GM19240 (cell line): ENCODE results near the gene FOCAD.

Experiments
- DNase-seq: peaks from one replicate; pipeline ENCODE4 v3.0.0; 2011; ENCODE audit warnings: low spot score; ENCODE audit not compliant: insufficient read length

FOCAD gene

GRCh38 chr9:20683351-20684034 is 566 bp upstream of the FOCAD start:
- DNase-seq = no peak

- no peak for DNase-seq
These were observed 1.0 kb downstream of the FOCAD start for GRCh38 chr9:20684875-20685696.

- no peak for DNase-seq
These were observed 1.7 kb downstream of the FOCAD start for GRCh38 chr9:20685769-20686168.

GRCh38 chr9:20689833-20690232 is 5.8 kb downstream of the FOCAD start:
- no peak for DNase-seq

- DNase-seq = no peak
These were observed 8.5 kb downstream of the FOCAD start for GRCh38 chr9:20692554-20692953.

DNA sequence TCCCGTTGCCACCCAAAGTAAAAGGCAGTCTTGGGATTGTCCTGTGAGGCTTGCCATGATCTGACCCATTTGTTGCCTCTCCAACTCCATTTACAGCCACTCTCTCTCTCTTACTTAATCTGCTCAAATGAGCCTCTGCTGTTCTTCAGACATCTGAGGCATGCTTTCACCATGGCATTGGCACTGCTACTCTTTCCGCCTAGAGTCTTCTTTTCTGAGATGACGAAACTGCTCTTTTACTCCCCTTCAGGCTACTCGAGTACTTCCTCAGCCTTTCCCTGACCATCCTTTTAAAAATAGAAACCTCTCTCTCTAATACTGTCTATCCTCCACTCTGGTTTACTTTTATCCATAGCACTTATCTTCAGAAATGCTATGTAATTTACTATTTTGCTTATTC is 9.0 kb downstream of the FOCAD start:
- DNase-seq = no peak

GRCh38 chr9:20694248-20694647 is 10.2 kb downstream of the FOCAD start:
- no peak for DNase-seq

DNA sequence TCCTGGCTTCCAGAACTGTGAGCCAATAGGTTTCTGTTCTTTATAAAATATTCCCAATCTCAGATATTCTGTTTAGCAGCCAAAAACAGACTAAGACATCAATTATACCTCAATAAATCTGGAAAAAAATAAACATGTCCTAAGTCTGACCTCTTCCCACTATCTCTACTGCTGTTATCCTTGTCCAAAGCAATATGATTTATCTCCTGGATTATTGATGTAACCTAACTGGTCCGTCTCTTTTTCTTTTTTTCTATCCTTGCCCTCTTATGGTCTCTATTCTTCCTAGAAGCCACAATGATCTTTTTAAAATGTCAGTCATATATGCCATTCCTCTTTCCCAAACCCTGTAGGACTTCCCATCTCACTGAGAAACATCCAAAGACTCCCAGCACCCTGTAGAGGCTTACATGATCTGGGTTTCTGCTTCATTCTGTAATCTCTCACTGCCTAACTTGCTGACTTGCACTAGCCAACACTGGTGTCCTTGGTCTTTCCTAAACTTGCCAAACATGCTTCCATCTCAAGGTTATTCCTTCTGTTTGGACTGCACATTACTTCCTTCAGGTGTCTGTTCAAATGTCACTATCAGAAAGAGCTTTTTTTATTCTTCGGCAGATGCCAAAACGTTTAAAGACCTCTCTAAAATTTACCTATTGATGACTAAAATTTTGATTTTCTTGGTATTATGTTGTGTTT is 13.1 kb downstream of the FOCAD start:
- DNase-seq = no peak

- no peak for DNase-seq
These were observed 14.7 kb downstream of the FOCAD start for GRCh38 chr9:20698782-20699181.

DNA sequence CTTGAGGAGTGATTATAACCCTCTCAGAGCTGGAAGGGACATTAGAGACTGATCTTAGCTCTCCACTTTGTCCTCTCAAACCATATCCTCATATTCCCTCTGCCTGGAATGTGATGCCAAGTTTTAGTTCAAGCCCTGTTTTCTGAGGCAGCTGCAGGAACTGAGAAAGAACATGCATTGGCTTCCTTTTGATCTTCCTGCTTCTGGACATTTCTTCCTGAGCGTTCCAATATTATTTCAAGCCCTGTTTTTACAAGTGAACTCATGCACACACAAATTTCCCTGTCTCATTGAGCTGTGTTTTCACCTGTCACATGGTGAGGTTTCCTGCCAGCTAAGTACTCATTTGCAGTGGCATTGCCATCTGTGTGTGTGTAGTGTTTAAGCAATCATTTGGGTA is 17.0 kb downstream of the FOCAD start:
- DNase-seq = no peak

DNA sequence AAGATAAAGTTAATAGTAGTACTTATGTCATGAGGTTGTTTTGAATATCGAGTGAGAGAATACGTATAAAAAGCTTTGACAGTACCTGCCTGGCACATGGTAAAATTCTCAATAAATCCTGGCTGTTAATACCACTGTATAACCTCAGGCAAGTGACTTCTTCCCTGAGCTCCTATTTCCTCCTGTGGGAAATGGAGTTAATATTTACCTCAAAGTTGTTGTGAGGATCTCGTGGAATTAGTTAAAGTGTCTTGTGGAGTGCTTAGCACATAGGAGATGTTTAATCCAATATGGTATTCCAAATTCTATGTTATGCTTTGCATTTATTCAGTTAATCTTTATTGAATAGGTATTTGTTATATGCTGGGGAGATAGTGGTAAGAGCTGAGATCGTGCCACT is 18.5 kb downstream of the FOCAD start:
- DNase-seq = no peak

DNA sequence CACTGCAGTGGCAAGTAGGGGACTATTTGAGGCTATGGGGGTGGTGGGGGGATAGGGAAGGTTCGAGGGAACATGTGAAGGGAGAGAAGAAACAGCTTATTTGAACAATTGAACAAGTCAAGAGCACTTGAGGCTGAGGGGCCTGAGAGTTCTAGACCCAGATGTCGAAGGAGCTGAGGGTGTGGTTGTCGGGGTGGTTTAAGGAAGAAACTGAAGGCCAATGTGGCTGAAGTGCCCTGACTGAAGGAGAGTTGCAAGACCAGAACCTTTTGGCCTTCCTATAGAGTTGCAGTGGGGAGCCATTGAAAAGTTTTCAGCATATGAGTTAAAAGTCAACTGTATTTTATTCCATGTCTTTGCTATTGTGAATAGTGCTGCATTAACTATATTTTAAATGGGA is 19.1 kb downstream of the FOCAD start:
- DNase-seq = no peak

DNA sequence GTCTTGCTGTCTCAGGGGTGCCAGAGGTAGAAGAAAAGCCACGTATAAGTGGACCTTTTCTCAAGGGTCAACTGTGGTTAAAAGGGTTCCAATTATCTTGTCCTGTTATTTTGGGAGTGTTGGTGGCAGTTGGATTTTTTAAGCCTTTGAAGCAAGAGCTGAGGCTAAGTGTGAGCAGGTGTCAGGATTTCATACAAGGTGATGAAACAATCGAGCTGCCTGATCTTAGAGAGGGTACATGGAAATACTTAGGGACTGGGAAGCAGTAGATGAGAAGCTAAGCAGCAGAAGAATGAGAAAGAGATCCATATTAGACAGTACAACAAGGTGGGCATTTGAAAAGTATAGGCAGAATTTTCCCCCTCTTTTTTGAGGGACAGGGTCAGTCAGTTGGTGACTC is 23.6 kb downstream of the FOCAD start:
- DNase-seq = no peak

DNA sequence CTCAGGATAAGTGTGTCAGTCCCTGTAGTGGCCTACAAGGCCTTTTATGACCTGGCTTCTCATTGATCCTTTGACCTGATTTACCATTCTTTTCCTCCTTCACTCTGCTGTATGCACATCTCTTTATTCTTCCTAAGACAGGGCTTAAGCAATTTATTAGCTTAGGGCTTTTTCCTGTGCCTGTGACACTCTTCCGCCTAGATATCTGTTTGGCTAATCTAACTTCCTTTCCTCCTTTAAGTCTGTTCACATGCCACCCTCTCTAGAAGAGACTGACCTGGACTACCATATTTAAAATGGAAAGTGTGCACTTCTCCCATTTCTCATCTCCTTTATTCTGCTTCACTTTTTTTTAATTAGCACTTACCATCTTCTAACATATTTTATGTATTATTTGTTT is 29.1 kb downstream of the FOCAD start:
- no peak for DNase-seq

DNA sequence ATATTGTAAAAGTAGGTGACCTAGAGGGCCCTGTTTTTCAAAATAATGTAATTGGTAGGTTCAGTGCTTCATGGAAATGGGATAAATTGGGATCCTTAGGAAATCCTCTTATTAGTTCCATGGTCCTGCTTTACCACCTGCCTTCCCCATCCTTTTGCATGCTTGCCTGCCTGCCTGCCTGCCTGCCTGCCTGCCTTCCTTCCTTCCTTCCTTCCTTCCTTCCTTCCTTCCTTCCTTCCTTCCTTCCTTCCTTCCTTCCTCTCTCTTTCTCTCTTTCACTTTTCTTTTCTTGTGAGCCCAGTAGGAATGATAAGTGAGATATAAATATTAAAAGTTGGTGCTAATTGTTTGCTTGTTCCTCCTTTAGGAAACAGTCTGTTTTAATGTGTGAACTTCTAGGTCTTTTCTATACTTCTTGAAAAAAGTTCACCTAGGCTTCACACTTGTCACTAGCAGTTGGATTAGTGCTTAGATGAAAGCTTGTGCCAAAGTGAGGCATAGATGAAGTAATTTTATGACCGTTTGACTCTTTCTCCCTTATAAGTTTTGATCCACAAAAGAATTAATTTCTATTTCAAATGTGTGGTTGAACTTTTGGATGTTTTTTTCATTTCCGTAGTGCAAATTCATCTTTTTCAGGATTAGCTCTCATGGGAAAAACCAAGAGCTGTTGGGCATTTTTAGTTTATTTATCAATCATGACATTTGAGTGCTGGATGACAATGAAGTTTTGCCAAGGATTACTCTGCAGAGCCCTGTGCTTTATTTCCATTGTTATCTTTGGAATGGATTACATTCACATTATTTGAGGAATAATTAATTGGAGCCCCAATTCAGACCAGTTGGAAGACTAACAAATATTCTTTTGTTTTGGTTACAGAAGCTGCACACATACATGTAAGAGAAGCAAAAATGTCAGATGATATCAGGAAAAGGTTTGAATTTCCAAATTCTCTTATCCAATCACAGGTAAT is 30.7 kb downstream of the FOCAD start:
- DNase-seq = no peak

- DNase-seq = no peak
These were observed 38.2 kb downstream of the FOCAD start for GRCh38 chr9:20722221-20722620.

DNA sequence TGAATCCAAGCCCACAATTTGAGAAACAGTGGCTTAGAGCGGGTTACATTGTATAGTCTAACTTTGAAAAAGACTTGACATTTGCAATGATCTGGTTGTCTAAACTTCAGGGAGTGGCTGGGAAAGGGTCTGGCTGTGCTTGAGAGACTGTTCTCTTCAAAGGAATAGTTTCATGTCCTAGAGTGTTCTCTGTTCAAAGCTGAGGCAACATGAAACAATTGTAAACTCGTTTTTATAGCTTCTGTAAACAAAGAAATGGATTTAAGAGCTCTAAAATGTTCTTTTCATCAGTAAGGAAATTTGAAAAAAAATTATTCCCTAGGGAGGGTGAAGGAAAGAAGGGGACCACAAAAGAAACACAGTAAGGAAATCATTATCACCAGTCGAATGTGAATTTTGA is 41.6 kb downstream of the FOCAD start:
- DNase-seq = no peak

GRCh38 chr9:20726144-20726543 is 42.1 kb downstream of the FOCAD start:
- DNase-seq = no peak

GRCh38 chr9:20728493-20729220 is 44.6 kb downstream of the FOCAD start:
- DNase-seq = no peak

DNA sequence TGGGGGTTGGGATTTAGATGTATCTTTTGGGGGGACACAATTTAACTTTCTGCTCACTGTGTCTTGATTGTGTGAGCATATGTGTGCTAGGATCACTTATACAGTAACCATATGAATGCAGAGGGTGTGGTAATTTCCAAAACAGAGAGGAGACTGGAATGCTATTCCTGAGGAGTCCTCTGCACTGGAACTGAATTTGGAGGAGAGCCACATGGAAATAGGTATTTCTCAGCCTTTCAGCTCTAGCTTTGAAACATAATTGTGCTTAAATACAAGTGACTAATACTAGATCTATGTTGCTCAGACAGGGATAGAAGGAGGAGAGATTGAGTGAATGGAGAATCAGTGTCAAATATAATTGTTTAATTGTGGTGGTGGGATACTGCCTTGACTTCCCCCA is 45.5 kb downstream of the FOCAD start:
- no peak for DNase-seq

DNA sequence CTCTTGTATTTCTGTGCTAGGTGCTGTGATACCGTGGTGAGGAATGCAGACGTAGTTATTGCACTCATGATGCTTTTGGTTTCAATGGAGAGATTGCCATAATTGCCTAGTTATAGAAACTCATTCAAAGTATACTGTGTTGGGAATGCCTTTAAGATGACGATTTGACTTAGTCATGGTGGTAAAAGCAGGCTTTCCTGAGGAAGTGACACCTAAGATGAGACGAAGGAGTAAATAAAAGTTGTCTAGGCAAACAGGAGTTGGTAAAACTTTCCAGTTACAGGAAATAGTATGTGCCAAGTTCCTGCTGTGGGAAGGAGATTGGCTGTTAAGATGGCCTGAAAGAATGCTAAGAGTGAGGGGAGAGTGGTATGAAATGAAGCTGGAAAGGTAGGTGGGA is 48.1 kb downstream of the FOCAD start:
- DNase-seq = no peak
